Heart left ventricle (tissue), 13 donors: ENCODE data around the gene CPE.

Source experiments
- CTCF ChIP-seq, 12 donors: fragments of 200-600 bp; sonication (generic) in 4 of 12; IDR thresholded peaks; one replicate each; pipeline versions ENCODE4 v1.5.0 to v1.8.0; 2018 to 2022; ENCODE audit warnings: antibody characterized with exemption in 12 of 12, mild to moderate bottlenecking in 5 of 12
- POLR2A ChIP-seq, 2 donors: fragments of 450-650 bp; IDR thresholded peaks; one replicate each; pipeline ENCODE4 v1.6.1; 2017; ENCODE audit warnings: antibody characterized with exemption in 2 of 2, mild to moderate bottlenecking in 2 of 2, moderate library complexity in 2 of 2
- donor health status: ischemic (EF 13 %, LVEDD 7.1; RV severe dilation, severe dysfunction).
- donor health status: DM: no; HTN: yes; CAD: no.
- donor health status: DM: no; HTN: no; CAD: no.
- donor health status: ischemic (EF 25% LVEDD 6.9; RV normal size, moderate dysfunction).
- donor health status: ischemic (EF 25% LVEDD 5.7; RV mildly dilated, moderate dysfunction).
- donor health status: ischemic (EF 35%, LVEDD 5.7; RV mildly dilated, moderate dysfunction).
- donor health status: nonischemic (EF 11% LVEDD 7.7; RV severe dilation, severe dysfunction).
- donor health status: DM: yes; HTN: yes; CAD: no.
- donor health status: PGD.
- donor health status: ischemic (EF 29% LVEDD 5.4; RV normal size, mild dysfunction).
- donor health status: nonischemic (EF 23%, LVEDD 6.1; RV moderate dilation, normal function).

- TF ChIP-seq CTCF (IDR thresholded peaks at IDR 0.05) (no peak), POLR2A (IDR thresholded peaks at IDR 0.05) (no peak)
These were observed 48.0 kb downstream of the CPE start for GRCh38 chr4:165426823-165427222.
